H9 (cell line): ENCODE measurements around the gene ZNF860. TPM values are rescaled to one million over a fixed set of nuclear protein-coding genes. Genes with fewer than 3 reads are reported as not detected.

Experiments
- DNase-seq: peaks from one replicate; pipeline ENCODE4 v3.0.0-alpha.2; 2017
- H2AFZ ChIP-seq: one replicate; pipeline ENCODE4 v1.6.1; 2013; ENCODE audit warnings: mild to moderate bottlenecking, low read length, control low read depth, moderate library complexity
- H2AK5ac ChIP-seq: 2 replicates; pipeline ENCODE4 v1.6.1; 2013; ENCODE audit warnings: low read length, control low read depth, mixed read lengths; ENCODE audit not compliant: insufficient read length
- H2BK120ac ChIP-seq: one replicate; pipeline ENCODE4 v1.6.1; 2013; ENCODE audit warnings: low read depth, mild to moderate bottlenecking, low read length, control low read depth, inconsistent platforms; ENCODE audit not compliant: poor library complexity, severe bottlenecking
- H2BK12ac ChIP-seq: 2 replicates; pipeline ENCODE4 v1.6.1; 2013; ENCODE audit warnings: low read length, control low read depth, mixed read lengths, low read depth; ENCODE audit not compliant: insufficient read length
- H2BK15ac ChIP-seq: 2 replicates; pipeline ENCODE4 v1.6.1; 2013; ENCODE audit warnings: low read depth, low read length, control low read depth
- H2BK20ac ChIP-seq: one replicate; pipeline ENCODE4 v1.6.1; 2013; ENCODE audit warnings: low read depth, mild to moderate bottlenecking, low read length, control low read depth, inconsistent platforms; ENCODE audit not compliant: poor library complexity, severe bottlenecking
- H2BK5ac ChIP-seq: 2 replicates; pipeline ENCODE4 v1.6.1; 2013; ENCODE audit warnings: low read length, control low read depth, mixed read lengths; ENCODE audit not compliant: insufficient read length
- H3K14ac ChIP-seq: 2 replicates; pipeline ENCODE4 v1.6.1; 2013; ENCODE audit warnings: low read length, control low read depth; ENCODE audit not compliant: insufficient read depth
- H3K18ac ChIP-seq: 2 replicates; pipeline ENCODE4 v1.6.1; 2013; ENCODE audit warnings: low read depth, mild to moderate bottlenecking, mixed read lengths, low read length, control low read depth; ENCODE audit not compliant: insufficient read length
- H3K23ac ChIP-seq: 2 replicates; pipeline ENCODE4 v1.6.1; 2013; ENCODE audit warnings: low read length, control low read depth, mixed read lengths, low read depth; ENCODE audit not compliant: insufficient read length
- H3K23me2 ChIP-seq: 2 replicates; pipeline ENCODE4 v1.6.1; 2013; ENCODE audit warnings: low read depth, mild to moderate bottlenecking, mixed read lengths, low read length, control low read depth; ENCODE audit not compliant: insufficient read length, poor library complexity, severe bottlenecking
- H3K27ac ChIP-seq: 2 replicates; pipeline ENCODE4 v1.5.1; 2013; ENCODE audit warnings: low read length, control low read depth, mixed read lengths, low read depth; ENCODE audit not compliant: insufficient read length
- H3K27me3 ChIP-seq: 2 replicates; pipeline ENCODE4 v1.6.1; 2013; ENCODE audit warnings: low read length, control low read depth, inconsistent platforms; ENCODE audit not compliant: insufficient read depth
- H3K4ac ChIP-seq: 2 replicates; pipeline ENCODE4 v1.6.1; 2013; ENCODE audit warnings: low read depth, mild to moderate bottlenecking, control low read depth, inconsistent platforms, low read length, moderate library complexity
- H3K4me1 ChIP-seq: 2 replicates; pipeline ENCODE4 v1.6.1; 2013; ENCODE audit warnings: low read length, control low read depth, inconsistent platforms; ENCODE audit not compliant: insufficient read depth
- H3K4me2 ChIP-seq: 2 replicates; pipeline ENCODE4 v1.6.1; 2013; ENCODE audit warnings: low read length, control low read depth, mixed read lengths; ENCODE audit not compliant: insufficient read length, insufficient read depth
- H3K56ac ChIP-seq: 2 replicates; pipeline ENCODE4 v1.6.1; 2013; ENCODE audit warnings: low read depth, mild to moderate bottlenecking, mixed read lengths, low read length, control low read depth; ENCODE audit not compliant: insufficient read length
- H3K79me1 ChIP-seq: 2 replicates; pipeline ENCODE4 v1.6.1; 2013; ENCODE audit warnings: low read depth, mild to moderate bottlenecking, moderate library complexity, low read length, control low read depth, inconsistent platforms; ENCODE audit not compliant: insufficient read depth, poor library complexity, severe bottlenecking
- H3K79me2 ChIP-seq: 2 replicates; pipeline ENCODE4 v1.6.1; 2013; ENCODE audit warnings: low read length, control low read depth, inconsistent platforms; ENCODE audit not compliant: insufficient read depth
- H3K9ac ChIP-seq: 2 replicates; pipeline ENCODE4 v1.6.1; 2013; ENCODE audit warnings: low read length, control low read depth, mixed read lengths; ENCODE audit not compliant: insufficient read length; ENCODE audit errors: extremely low read depth
- H3K9me3 ChIP-seq: one replicate; pipeline ENCODE4 v1.6.1; 2013; ENCODE audit warnings: low read depth, low read length, inconsistent platforms; ENCODE audit not compliant: control insufficient read depth
- H3T11ph ChIP-seq: one replicate; pipeline ENCODE4 v1.6.1; 2013; ENCODE audit warnings: mild to moderate bottlenecking, low read length, control low read depth, inconsistent platforms
- H4K20me1 ChIP-seq: one replicate; pipeline ENCODE4 v1.6.1; 2013; ENCODE audit not compliant: control insufficient read depth, insufficient read length, insufficient read depth
- H4K5ac ChIP-seq: 2 replicates; pipeline ENCODE4 v1.6.1; 2013; ENCODE audit warnings: low read depth, mild to moderate bottlenecking, mixed read lengths, low read length, control low read depth; ENCODE audit not compliant: insufficient read length
- H4K8ac ChIP-seq: replicated peaks from 2 replicates; pipeline ENCODE4 v1.6.1; 2013; ENCODE audit warnings: low read length, control low read depth, mixed read lengths, low read depth; ENCODE audit not compliant: insufficient read length
- H4K91ac ChIP-seq: 2 replicates; pipeline ENCODE4 v1.6.1; 2013; ENCODE audit warnings: low read depth, mild to moderate bottlenecking, moderate library complexity, mixed read lengths, low read length, control low read depth; ENCODE audit not compliant: insufficient read length
- H3K27ac Mint-ChIP-seq, 3 experiments: 2 replicates in 2 of 3; 3 replicates in 1 of 3; pipeline ENCODE4 v1.8.0; 2020 to 2021; ENCODE audit warnings: mixed read lengths in 3 of 3, mild to moderate bottlenecking in 1 of 3, moderate library complexity in 1 of 3
- H3K27me3 Mint-ChIP-seq: 2 replicates; pipeline ENCODE4 v1.8.0; 2021; ENCODE audit warnings: low read depth, mild to moderate bottlenecking, moderate library complexity, mixed read lengths
- H3K36me3 Mint-ChIP-seq, 3 experiments: 2 replicates in 2 of 3; 3 replicates in 1 of 3; pipeline ENCODE4 v1.8.0; 2020 to 2021; ENCODE audit warnings: low read depth in 3 of 3, mixed read lengths in 3 of 3; ENCODE audit not compliant: insufficient read depth in 1 of 3
- H3K4me1 Mint-ChIP-seq, 2 experiments: 2 replicates each; pipeline ENCODE4 v1.8.0; 2020; ENCODE audit warnings: mixed read lengths in 2 of 2
- H3K4me3 Mint-ChIP-seq, 2 experiments: 2 replicates in 1 of 2; 3 replicates in 1 of 2; pipeline ENCODE4 v1.8.0; 2020 to 2021; ENCODE audit warnings: mild to moderate bottlenecking in 2 of 2, mixed read lengths in 2 of 2, moderate library complexity in 1 of 2
- H3K9me3 Mint-ChIP-seq, 2 experiments: 2 replicates in 1 of 2; 3 replicates in 1 of 2; pipeline ENCODE4 v1.8.0; 2020; ENCODE audit warnings: mild to moderate bottlenecking in 2 of 2, mixed read lengths in 2 of 2, moderate library complexity in 1 of 2
- WGBS: extraction: QIAGEN DNeasy Blood & Tissue Kit; methylation state at CpG from one replicate; pipeline ENCODE4 v1.1.7; 2013; ENCODE audit warnings: missing lambda C conversion rate, low lambda C conversion rate, mixed read lengths; ENCODE audit not compliant: insufficient read length; ENCODE audit errors: extremely low coverage; 5-methylcytosine and 5-hydroxymethylcytosine counted together
- total RNA-seq: library from RNA; stranded (reverse); gene quantifications from 2 replicates; pipeline ENCODE4 v1.2.1, GENCODE V29; 2021
- TF ChIP-seq, protein P1 (sequence below): fragments of 200-600 bp; sonication (generic); conservative IDR thresholded peaks from 3 replicates; pipeline ENCODE4 v1.8.0; 2021; ENCODE audit warnings: antibody characterized with exemption, mild to moderate bottlenecking

ZNF860 gene
- total RNA-seq, 1 experiment from 2014 or later, result 2.6 TPM

DNA sequence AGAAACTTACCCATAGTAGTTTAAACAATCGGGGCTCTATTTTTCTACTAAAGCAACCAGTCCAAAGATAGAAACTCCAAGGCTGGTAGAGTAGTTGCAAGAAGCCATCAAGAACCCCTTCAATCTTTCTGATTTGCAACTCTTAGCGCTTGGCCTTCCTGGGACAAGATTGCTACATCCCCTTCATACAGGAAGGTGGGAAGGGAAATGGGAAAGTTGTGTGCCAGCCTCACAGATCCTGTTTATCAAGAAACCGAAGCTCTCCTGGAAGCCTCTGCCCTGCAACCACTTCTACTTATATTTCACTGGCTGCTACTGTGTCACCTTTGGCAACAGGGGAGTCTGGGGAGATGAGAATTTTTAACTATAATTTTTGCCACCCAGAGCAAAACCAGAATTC is 46.7 kb upstream of the ZNF860 start:
- H3K56ac ChIP-seq, result no peak overlapping the region
- DNase-seq, result no peak
- H2AK5ac ChIP-seq, result no peak overlapping the region
- H3K4ac ChIP-seq, result no peak overlapping the region
- no peak overlapping the region for H3T11ph ChIP-seq
- H3K27ac ChIP-seq, result peak overlapping the region; percentile 39
- peaks cover 32 to 35% of the 10 kb centered on the region in 2 experiments for H3K4me1 Mint-ChIP-seq
- peaks cover 0 to 8% (median 2%) of the 10 kb centered on the region in 3 experiments; a peak in 2 of 7 replicates for H3K36me3 Mint-ChIP-seq
- no peak overlapping the region for H3K14ac ChIP-seq
- H3K79me2 ChIP-seq, result peaks cover 27% of the 10 kb centered on the region; the same call in 1 of the 2 replicates
- H4K5ac ChIP-seq, result no peak overlapping the region
- peaks cover 4% of the 10 kb centered on the region for H3K79me1 ChIP-seq
- peaks cover 7% of the 10 kb centered on the region; the same call in 1 of the 2 replicates for H3K4me1 ChIP-seq
- no peak overlapping the region for H2BK20ac ChIP-seq
- TF ChIP-seq, protein P1, sequence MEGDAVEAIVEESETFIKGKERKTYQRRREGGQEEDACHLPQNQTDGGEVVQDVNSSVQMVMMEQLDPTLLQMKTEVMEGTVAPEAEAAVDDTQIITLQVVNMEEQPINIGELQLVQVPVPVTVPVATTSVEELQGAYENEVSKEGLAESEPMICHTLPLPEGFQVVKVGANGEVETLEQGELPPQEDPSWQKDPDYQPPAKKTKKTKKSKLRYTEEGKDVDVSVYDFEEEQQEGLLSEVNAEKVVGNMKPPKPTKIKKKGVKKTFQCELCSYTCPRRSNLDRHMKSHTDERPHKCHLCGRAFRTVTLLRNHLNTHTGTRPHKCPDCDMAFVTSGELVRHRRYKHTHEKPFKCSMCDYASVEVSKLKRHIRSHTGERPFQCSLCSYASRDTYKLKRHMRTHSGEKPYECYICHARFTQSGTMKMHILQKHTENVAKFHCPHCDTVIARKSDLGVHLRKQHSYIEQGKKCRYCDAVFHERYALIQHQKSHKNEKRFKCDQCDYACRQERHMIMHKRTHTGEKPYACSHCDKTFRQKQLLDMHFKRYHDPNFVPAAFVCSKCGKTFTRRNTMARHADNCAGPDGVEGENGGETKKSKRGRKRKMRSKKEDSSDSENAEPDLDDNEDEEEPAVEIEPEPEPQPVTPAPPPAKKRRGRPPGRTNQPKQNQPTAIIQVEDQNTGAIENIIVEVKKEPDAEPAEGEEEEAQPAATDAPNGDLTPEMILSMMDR, result no peak
- H3K27ac Mint-ChIP-seq, result peak overlapping the region; percentile 66 to 90 (median 75); a peak in 5 of 7 replicates
- no peak overlapping the region for H3K9ac ChIP-seq
- no peaks in the 10 kb centered on the region for H3K9me3 ChIP-seq
- no peak overlapping the region for H3K4me3 Mint-ChIP-seq
- no peak overlapping the region for H4K8ac ChIP-seq
- H2BK12ac ChIP-seq, result no peak overlapping the region
- H3K9me3 Mint-ChIP-seq, result no peaks in the 10 kb centered on the region
- H3K27me3 ChIP-seq, result no peaks in the 10 kb centered on the region
- no CpG with 5 or more reads among the region's 3 CpGs for WGBS
- no peaks in the 10 kb centered on the region for H4K20me1 ChIP-seq
- no peak overlapping the region for H2BK5ac ChIP-seq
- no peaks in the 10 kb centered on the region for H3K27me3 Mint-ChIP-seq
- H3K4me2 ChIP-seq, result no peak overlapping the region
- no peak overlapping the region for H3K18ac ChIP-seq
- H2BK15ac ChIP-seq, result no peak overlapping the region
- H4K91ac ChIP-seq, result no peak overlapping the region
- H3K23ac ChIP-seq, result no peak overlapping the region
- H2AFZ ChIP-seq, result no peak overlapping the region
- H3K23me2 ChIP-seq, result no peaks in the 10 kb centered on the region
- H2BK120ac ChIP-seq, result no peak overlapping the region
